H4 (cell line): ENCODE measurements around the gene SYCN. TPM values are rescaled to one million over a fixed set of nuclear protein-coding genes. Genes with fewer than 3 reads are reported as not detected.
"Not testable (repeated sequence)": the region's sequence is repeated elsewhere in the genome, so short reads cannot be mapped to it uniquely, and the experiment has no call there.

ENCODE experiments used
- DNase-seq: peaks from one replicate; pipeline ENCODE4 v3.0.0-alpha.2; 2015; ENCODE audit warnings: low spot score
- total RNA-seq: library from RNA; depleted of rRNA; stranded (reverse); fragments of >200 nt; shearing (Covaris generic); gene quantifications from 2 replicates; pipeline ENCODE4 v1.2.3, GENCODE V29; 2014; rRNA removed

SYCN gene
- total RNA-seq = not detected in 2 replicates

GRCh38 chr19:39203372-39204341 is at the start of gene SYCN:
TSS of gene SYCN (minus strand) at chr19:39204263. CDS start at chr19:39204254, 9 bp downstream.
- DNase-seq = no peak

- DNase-seq = no peak
Measured at GRCh38 chr19:39253374-39254149, 49.5 kb upstream of the SYCN start.

GRCh38 chr19:39252458-39252857 is 48.4 kb upstream of the SYCN start:
- DNase-seq = no peak

- DNase-seq = no peak
Measured at GRCh38 chr19:39251846-39252245, 47.8 kb upstream of the SYCN start.

- DNase-seq = no peak
Measured at GRCh38 chr19:39251081-39251480, 47.0 kb upstream of the SYCN start.

GRCh38 chr19:39248806-39249205 is 44.7 kb upstream of the SYCN start, which contains the start of gene IFNL4:
TSS of gene IFNL4 (minus strand) at chr19:39248856.
- DNase-seq = no peak

- no peak for DNase-seq
Measured at GRCh38 chr19:39247701-39248664, 43.9 kb upstream of the SYCN start.

GRCh38 chr19:39246951-39247669 is 43.0 kb upstream of the SYCN start:
- no peak for DNase-seq

- DNase-seq = not testable (repeated sequence)
Measured at GRCh38 chr19:39245166-39245565, 41.1 kb upstream of the SYCN start.

- not testable (repeated sequence) for DNase-seq
Measured at GRCh38 chr19:39244410-39245100, 40.5 kb upstream of the SYCN start, which contains the start of gene IFNL3. TSS of gene IFNL3 (minus strand) at chr19:39245006. CDS start at chr19:39244967, 39 bp downstream.

- not testable (repeated sequence) for DNase-seq
Measured at GRCh38 chr19:39243741-39244140, 39.7 kb upstream of the SYCN start.

- DNase-seq = no peak
Measured at GRCh38 chr19:39240421-39240820, 36.4 kb upstream of the SYCN start.

- DNase-seq = no peak
Measured at GRCh38 chr19:39238944-39239343, 34.9 kb upstream of the SYCN start.

GRCh38 chr19:39238209-39238608 is 34.1 kb upstream of the SYCN start:
- no peak for DNase-seq

GRCh38 chr19:39237200-39238184 is 33.4 kb upstream of the SYCN start:
- DNase-seq = peak; percentile 74

GRCh38 chr19:39236527-39236926 is 32.5 kb upstream of the SYCN start:
- no peak for DNase-seq

- DNase-seq = no peak
Measured at GRCh38 chr19:39232708-39233107, 28.6 kb upstream of the SYCN start.

GRCh38 chr19:39230096-39230764 is 26.2 kb upstream of the SYCN start:
- DNase-seq = no peak
